HuH-7 (cell line): ENCODE measurements around the gene MYLK.

ENCODE experiments used
- DNase-seq: peaks from one replicate; pipeline ENCODE4 v3.0.0; 2011; ENCODE audit warnings: low spot score

Gene MYLK

DNA sequence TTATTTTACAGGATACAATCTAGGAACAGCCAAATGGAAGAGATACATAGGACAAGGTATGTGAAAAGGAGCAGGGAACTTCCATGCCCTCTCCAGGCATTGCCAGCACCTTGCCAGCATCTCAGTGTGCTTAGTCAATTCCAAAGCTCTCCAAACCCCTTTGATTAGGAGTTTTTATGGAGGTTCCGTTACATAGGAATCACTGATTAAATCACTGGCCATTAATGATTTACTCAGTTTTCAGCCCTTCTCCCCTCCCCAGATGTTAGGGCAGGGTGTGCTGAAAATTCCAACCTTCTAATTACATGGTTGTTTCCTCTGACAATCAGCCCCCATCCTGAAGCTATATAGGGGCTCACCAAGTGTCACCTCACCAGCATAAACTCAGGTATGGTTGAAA, 11.5 kb downstream of the MYLK start:
- no peak for DNase-seq

GRCh38 chr3:123871946-123872345, 12.2 kb downstream of the MYLK start:
- DNase-seq: no peak

DNA sequence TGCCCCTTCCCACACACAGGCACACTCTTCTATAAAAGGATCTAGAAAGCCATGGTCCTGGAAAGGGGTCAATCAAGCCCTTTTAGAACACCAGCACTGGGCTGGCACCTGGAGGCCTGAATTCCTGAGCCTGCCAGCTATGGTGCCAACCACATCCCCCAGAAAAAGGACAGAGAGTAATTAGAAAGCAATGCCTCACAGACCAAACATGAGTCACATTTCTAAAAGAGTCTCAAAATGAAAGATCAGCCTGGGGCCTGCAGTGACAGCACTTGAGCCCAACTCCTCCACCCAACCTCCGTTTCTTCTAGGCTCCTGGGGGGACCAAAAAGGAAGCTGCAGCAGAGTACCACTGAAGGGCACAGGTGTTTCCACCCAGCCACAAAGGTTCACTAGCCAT, 14.1 kb downstream of the MYLK start:
- DNase-seq: no peak

GRCh38 chr3:123869165-123869564, 15.0 kb downstream of the MYLK start:
- DNase-seq: no peak

GRCh38 chr3:123864706-123865105, 19.4 kb downstream of the MYLK start:
- DNase-seq: no peak

DNA sequence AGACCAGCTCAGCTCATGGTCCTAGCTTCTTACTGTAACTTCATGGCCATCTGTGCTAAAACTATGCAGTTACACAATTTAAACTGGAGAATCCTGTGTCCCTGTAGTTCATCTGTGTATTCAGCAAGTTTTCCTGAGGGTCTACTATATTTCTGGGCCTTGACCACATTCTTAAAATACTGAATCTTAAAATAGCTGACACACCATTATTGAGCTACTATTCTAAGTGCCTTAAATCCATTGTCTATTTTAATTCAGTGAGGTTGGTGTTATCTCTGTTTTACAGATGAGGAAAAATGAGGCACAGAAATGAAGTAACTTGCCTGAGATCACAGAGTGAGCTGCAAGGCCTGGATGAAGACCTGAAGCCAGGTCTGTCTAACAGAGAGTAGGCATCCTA, 22.0 kb downstream of the MYLK start:
- DNase-seq: no peak

GRCh38 chr3:123861081-123861836, 22.9 kb downstream of the MYLK start:
- no peak for DNase-seq

DNA sequence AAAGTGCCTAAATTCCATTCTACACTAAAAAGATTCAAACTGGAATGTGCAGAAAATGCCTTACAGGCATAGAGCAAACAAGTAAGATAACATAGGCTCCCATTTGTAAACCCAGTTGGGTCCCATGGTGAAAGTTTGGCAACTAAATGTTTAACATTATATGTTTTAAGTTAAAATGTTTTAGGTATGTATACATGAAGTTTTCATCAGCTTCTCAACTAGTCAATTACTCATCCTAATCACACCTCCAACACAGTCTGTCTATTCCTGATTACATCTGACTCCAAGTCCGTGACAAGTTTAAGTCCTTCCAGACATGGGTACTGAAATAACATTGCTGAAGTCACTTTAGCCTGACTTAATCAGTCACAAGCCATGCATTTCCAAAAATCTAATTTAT, 25.0 kb downstream of the MYLK start:
- no peak for DNase-seq

- no peak for DNase-seq
Measured at GRCh38 chr3:123854905-123855304, 29.2 kb downstream of the MYLK start.

- no peak for DNase-seq
Measured at GRCh38 chr3:123853686-123854372, 30.3 kb downstream of the MYLK start.

- no peak for DNase-seq
Measured at GRCh38 chr3:123847209-123847608, 36.9 kb downstream of the MYLK start.

DNA sequence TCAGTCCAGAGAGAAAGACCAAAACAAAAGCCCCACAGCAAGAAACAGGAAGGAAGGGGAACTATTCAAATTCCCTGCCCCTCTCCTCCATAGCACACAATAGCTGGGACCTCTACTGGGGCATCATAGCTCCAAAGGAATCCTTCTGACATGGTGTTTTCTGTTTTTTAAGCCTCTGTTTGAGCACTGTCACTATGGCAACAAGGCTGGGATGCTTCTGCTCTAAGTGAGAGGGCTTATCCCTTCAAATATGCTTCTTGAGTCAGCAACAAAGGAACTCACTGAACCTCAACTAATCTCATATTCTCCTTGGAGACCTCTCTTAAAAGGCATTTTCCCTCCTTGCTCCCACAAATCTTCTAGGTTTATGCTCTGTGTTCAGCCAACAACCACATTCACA, 40.5 kb downstream of the MYLK start:
- DNase-seq: no peak

DNA sequence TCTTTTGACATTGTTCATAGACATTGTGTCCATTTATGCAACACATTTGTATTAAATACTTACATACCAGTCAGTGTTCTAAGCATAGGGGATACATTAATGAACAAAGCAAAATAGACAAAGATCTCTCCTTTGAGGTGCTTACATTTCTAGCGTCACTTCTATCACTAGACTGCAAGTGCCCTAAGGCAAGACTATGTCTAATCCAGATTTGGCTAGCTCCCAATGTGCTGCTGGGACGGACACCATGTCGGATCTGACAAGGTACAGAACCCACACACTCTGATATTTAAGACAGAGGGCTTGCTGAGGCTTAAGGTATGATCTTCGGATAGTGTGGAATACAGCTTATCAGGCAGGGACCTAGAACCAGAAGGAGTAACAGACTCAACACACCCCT, 41.4 kb downstream of the MYLK start:
- DNase-seq: no peak

- no peak for DNase-seq
Measured at GRCh38 chr3:123841476-123842238, 42.5 kb downstream of the MYLK start.

DNA sequence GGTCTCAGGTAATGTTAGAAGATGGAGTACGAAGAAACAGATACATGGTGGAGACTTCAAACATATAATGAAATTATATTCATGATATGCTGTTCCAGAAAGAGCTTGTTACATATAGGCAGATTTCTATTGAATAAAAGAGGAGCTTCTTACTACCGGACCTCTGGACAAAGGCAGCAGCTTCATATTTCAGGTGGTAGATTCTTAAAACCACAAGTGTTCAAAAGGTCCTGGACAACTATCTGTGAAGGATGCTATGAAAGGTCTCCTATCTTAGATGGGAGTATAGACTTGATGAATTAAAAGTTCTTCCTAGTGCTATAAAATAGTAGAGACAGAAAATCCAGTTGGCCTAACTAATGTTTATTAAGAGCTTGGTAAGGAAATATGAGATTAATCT, 43.2 kb downstream of the MYLK start:
- no peak for DNase-seq

DNA sequence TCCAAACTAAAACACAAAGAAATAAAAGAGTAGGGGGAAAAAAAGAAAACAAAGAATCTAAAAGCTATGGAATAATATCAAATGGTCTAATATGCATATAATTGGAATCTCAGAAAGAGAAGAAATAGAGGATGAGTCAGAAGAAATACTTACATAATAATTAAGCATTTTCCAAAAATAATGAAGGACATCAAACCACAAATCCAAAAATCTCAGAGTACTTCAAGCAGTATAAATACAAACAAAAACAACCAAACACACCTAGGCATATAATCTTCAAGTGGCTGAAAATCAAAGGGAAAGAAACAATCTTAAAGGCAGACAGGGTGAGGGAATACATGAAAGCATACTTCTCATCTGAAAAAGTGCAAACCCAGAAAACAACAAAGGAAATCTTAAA, 46.3 kb downstream of the MYLK start:
- no peak for DNase-seq

- no peak for DNase-seq
Measured at GRCh38 chr3:123834631-123835030, 49.5 kb downstream of the MYLK start.

- DNase-seq: no peak
Measured at GRCh38 chr3:123833398-123833785, 50.7 kb downstream of the MYLK start.

DNA sequence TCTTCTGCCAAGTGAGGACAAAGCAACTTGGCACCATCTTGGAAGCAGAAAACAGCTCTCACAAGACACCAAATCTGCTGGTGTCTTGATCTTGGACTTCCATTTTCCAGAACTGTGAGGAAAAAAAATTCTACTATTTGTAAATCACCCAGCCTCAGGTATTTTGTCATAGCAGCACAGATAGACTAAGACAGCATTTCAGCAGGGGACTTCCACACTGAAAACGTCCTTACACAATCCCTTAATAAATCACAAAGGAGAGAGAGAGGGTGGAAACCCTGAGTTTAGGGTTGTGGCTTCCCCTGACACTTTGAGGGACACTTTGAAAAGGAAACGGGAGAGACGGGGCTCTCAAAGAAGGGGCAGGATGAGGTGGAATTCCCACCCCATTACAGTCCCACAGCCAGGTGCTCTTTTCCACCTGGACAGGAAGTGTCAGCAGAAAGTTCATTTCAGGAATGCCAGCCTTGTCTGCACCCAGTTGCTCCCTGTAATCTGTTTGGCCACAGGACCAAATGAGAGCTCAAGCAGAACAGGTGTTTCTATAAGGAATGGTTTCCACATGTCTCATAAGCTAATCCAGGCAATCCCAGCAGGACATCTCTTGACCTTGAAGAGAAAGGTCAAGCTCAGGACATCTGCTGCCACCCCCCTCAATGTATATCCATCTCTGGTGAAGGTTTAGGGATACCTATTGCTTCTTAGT, 51.3 kb downstream of the MYLK start:
- DNase-seq: no peak

DNA sequence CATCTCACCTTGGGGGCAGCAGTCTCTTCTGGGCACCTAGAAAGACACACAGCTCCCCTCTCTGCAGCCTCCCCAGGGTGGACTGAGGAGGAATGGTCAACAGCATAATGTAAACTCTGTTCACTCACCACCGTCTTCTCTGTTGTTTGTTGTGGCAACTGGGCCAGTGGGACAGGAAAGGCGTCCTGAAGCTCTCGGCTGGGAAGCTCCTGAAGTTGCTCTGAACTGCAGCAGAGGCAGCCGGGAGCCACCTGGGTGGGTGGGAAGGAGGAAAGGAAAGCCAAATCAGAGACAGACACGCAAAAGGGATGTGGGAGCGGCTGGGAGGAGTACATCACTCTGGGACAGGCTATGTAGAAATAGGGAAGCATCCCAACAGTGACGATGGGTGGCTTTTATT, 52.7 kb downstream of the MYLK start:
- no peak for DNase-seq

- no peak for DNase-seq
Measured at GRCh38 chr3:123821920-123822319, 62.2 kb downstream of the MYLK start.

GRCh38 chr3:123819949-123820348, 64.2 kb downstream of the MYLK start:
- DNase-seq: no peak
